OCI-LY3 (cell line): Measurements from ENCODE around the gene TMEM260.
A peak's percentile ranks its signal among the peaks of the same experiment; 100 is the strongest.

ENCODE experiments used
- H2AFZ ChIP-seq: fragments of 200-600, 300-600 bp; shearing (Covaris generic); 2 replicates; pipeline ENCODE4 v1.6.0; 2014; ENCODE audit warnings: antibody characterized with exemption, low read depth, low read length
- H3K27ac ChIP-seq: fragments of 200-600, 300-600 bp; sonication (generic); 2 replicates; pipeline ENCODE4 v1.5.1; 2014; ENCODE audit warnings: mild to moderate bottlenecking, low read length, moderate library complexity, mixed read lengths
- H3K27me3 ChIP-seq: fragments of 200-600, 300-600 bp; sonication (generic); 2 replicates; pipeline ENCODE4 v1.6.1; 2014; ENCODE audit warnings: low read depth, low read length, mixed read lengths
- H3K36me3 ChIP-seq: fragments of 200-600, 300-600 bp; sonication (generic); replicated peaks from 2 replicates; pipeline ENCODE3; 2014; ENCODE audit warnings: low read depth, low read length, mixed read lengths
- H3K4me1 ChIP-seq: fragments of 300-600, 200-600 bp; sonication (generic); 2 replicates; pipeline ENCODE4 v1.6.1; 2014; ENCODE audit warnings: low read length, mixed read lengths
- H3K4me2 ChIP-seq: fragments of 200-600, 300-600 bp; sonication (generic); 2 replicates; pipeline ENCODE4 v1.6.1; 2014; ENCODE audit warnings: low read length, mixed read lengths
- H3K4me3 ChIP-seq: fragments of 300-600, 200-600 bp; sonication (generic); 2 replicates; pipeline ENCODE4 v1.5.1; 2014; ENCODE audit warnings: antibody characterized with exemption, mild to moderate bottlenecking, low read length, moderate library complexity
- H3K79me2 ChIP-seq: fragments of 300-600, 200-600 bp; shearing (Covaris generic); 2 replicates; pipeline ENCODE4 v1.6.1; 2014; ENCODE audit warnings: mild to moderate bottlenecking, low read length, mixed read lengths
- H3K9ac ChIP-seq: fragments of 300-600, 200-600 bp; shearing (Covaris generic); 2 replicates; pipeline ENCODE4 v1.6.0; 2014; ENCODE audit warnings: mild to moderate bottlenecking, low read length, moderate library complexity
- H3K9me3 ChIP-seq: fragments of 200-600, 300-600 bp; shearing (Covaris generic); 2 replicates; pipeline ENCODE4 v1.6.1; 2014; ENCODE audit warnings: low read length, mixed read lengths; ENCODE audit not compliant: insufficient read depth
- H4K20me1 ChIP-seq: fragments of 200-600, 300-600 bp; sonication (generic); 2 replicates; pipeline ENCODE4 v1.6.1; 2016; ENCODE audit warnings: low read length, mixed read lengths; ENCODE audit not compliant: insufficient read depth
- EZH2phosphoT487 ChIP-seq: fragments of 200-600 bp; shearing (Covaris generic); IDR thresholded peaks from 2 replicates; pipeline ENCODE4 v1.6.1; 2018; ENCODE audit warnings: antibody characterized with exemption, mixed run types, low read depth
- TF ChIP-seq, protein P1 (sequence below): fragments of 200-600, 300-600 bp; sonication (generic); IDR thresholded peaks from 2 replicates; pipeline ENCODE4 v1.5.1; 2014; ENCODE audit warnings: antibody characterized with exemption, low read length, low read depth

Gene TMEM260

DNA sequence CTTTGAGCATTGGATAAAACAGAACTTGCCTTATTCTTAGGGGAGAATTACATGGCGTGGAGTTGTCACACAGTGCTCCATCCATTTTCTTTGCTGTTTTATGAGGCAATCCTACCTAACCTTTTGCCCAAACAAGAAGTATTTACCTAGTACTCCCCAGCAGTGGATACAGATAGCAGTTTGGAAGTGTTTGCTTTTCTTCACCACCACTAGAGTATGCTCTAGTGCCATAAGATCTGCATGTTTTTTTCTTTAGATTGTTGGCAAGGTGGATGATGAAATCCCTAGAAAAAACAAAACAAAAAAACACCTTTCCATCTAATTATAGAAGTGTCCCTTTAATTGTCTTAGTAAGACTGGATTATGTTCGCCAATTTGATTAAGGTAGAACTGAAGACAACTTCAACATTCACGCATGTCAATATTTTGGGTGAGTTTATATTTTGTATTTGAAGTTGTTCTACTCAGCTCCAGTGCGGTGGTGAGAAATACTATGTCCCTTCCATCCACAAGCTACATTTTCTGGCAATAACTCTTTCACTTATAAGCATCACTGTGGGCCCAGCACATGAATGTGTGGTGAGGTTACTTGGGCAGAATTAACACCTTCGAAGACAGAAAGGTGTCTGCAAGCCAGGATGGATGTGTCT lies 23.6 kb upstream of the TMEM260 start:
- Histone ChIP-seq H3K36me3 (no peaks in the 10 kb centered on the region), H3K27me3 (peaks cover 20% of the 10 kb centered on the region; the same call in 1 of the 2 replicates), H3K4me2 (peak overlapping the region; percentile 21; the same call in 1 of the 2 replicates), H3K9me3 (no peaks in the 10 kb centered on the region), H2AFZ (0 out of 2 replicates have a peak overlapping the region, but pooled peaks have one; percentile 19), H3K27ac (no peak overlapping the region), H3K79me2 (no peaks in the 10 kb centered on the region), H3K4me1 (no peaks in the 10 kb centered on the region), H3K4me3 (no peak overlapping the region), H4K20me1 (no peaks in the 10 kb centered on the region), H3K9ac (no peak overlapping the region)
- TF ChIP-seq EZH2phosphoT487, result no peak
- TF ChIP-seq, protein P1, sequence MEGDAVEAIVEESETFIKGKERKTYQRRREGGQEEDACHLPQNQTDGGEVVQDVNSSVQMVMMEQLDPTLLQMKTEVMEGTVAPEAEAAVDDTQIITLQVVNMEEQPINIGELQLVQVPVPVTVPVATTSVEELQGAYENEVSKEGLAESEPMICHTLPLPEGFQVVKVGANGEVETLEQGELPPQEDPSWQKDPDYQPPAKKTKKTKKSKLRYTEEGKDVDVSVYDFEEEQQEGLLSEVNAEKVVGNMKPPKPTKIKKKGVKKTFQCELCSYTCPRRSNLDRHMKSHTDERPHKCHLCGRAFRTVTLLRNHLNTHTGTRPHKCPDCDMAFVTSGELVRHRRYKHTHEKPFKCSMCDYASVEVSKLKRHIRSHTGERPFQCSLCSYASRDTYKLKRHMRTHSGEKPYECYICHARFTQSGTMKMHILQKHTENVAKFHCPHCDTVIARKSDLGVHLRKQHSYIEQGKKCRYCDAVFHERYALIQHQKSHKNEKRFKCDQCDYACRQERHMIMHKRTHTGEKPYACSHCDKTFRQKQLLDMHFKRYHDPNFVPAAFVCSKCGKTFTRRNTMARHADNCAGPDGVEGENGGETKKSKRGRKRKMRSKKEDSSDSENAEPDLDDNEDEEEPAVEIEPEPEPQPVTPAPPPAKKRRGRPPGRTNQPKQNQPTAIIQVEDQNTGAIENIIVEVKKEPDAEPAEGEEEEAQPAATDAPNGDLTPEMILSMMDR, result peak; percentile 77

DNA sequence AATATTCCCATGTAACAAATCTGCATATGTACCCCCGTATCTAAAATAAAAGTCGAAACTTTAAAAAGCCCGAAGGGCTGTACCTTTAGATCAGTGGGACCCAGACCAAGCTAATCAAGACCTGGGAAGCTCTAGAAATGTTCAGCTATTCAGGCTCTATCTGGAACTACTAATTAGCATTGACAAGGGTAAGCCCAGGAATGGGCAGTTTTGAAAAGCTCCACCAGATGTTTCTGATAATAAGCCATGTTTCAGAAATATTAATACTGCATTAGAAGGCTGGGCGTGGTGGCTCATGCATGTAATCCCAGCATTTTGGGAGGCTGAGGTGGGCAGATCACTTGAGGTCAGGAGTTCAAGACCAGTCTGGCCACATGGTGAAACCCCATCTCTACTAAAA lies 20.4 kb upstream of the TMEM260 start:
- H4K20me1 ChIP-seq, result no peaks in the 10 kb centered on the region
- no peaks in the 10 kb centered on the region for H3K36me3 ChIP-seq
- H3K79me2 ChIP-seq, result no peaks in the 10 kb centered on the region
- H3K4me2 ChIP-seq, result no peak overlapping the region
- no peaks in the 10 kb centered on the region for H3K9me3 ChIP-seq
- H3K27me3 ChIP-seq, result peaks cover 8% of the 10 kb centered on the region; the same call in 1 of the 2 replicates
- H3K27ac ChIP-seq, result no peak overlapping the region
- no peak overlapping the region for H3K9ac ChIP-seq
- no peaks in the 10 kb centered on the region for H3K4me1 ChIP-seq
- H3K4me3 ChIP-seq, result no peak overlapping the region
- no peak for TF ChIP-seq EZH2phosphoT487
- TF ChIP-seq, protein P1, result no peak
- no peak overlapping the region for H2AFZ ChIP-seq

DNA sequence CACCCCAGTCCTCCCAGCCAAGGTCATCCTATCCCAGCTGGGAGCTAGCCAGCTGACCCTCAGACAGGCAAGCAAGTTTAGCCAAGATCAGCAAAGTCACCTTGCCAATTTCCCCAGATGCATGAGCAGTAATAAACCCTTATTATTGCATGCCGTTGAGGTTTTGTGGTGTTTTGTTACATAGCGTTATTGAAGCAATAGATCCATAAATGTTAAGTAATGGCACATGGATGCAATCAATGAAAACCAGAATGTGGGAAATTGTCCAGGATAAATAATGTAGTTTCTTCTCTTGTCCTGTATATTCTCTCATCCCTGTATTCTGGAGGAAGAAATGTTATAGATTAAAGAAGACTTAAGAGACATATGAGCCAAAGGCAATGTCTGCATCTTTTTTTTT lies 18.0 kb upstream of the TMEM260 start:
- no peak overlapping the region for H3K9ac ChIP-seq
- TF ChIP-seq EZH2phosphoT487, result no peak
- TF ChIP-seq, protein P1, result no peak
- H3K4me1 ChIP-seq, result no peaks in the 10 kb centered on the region

DNA sequence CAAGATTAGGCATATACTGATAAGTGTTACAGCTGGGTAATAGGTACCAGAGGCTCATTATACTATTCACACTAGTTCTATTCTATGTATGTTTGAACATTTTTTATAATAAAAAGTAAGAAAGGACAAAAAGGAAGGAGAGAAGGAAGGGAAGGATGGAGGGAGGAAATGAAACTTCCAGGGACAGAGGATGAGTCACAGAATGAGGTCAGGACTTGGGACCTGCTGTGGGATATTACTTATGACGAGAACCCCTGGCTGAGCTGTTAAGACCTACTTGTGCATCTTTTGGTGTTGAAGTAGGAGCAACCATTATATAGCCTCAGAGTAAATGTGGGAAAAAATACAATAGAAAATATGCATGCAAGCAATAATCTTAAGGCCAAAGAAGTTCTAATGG lies 16.7 kb upstream of the TMEM260 start:
- Histone ChIP-seq H3K27ac (no peak overlapping the region), H3K27me3 (peaks cover 19% of the 10 kb centered on the region), H3K79me2 (no peaks in the 10 kb centered on the region), H4K20me1 (no peaks in the 10 kb centered on the region), H3K36me3 (no peaks in the 10 kb centered on the region), H3K4me3 (no peak overlapping the region), H3K9me3 (no peaks in the 10 kb centered on the region), H3K4me1 (no peaks in the 10 kb centered on the region), H2AFZ (no peak overlapping the region), H3K9ac (no peak overlapping the region), H3K4me2 (no peak overlapping the region)
- TF ChIP-seq, protein P1, result no peak
- no peak for TF ChIP-seq EZH2phosphoT487

More for the DNA sequence above, 18.0 kb upstream of the TMEM260 start:
- Histone ChIP-seq H3K27ac (no peak overlapping the region), H3K27me3 (peaks cover 11% of the 10 kb centered on the region; the same call in 1 of the 2 replicates), H2AFZ (no peak overlapping the region), H4K20me1 (no peaks in the 10 kb centered on the region), H3K9me3 (no peaks in the 10 kb centered on the region), H3K36me3 (no peaks in the 10 kb centered on the region), H3K79me2 (no peaks in the 10 kb centered on the region), H3K4me3 (no peak overlapping the region), H3K4me2 (no peak overlapping the region)
